A549 (cell line): Measurements from ENCODE around the gene OVCH2.

ENCODE experiments used
- CTCF ChIP-seq: fragments of >200 bp; sonication (Bioruptor Twin); formaldehyde crosslinking; IDR thresholded peaks from 3 replicates; pipeline ENCODE4 v1.5.1; 2016
- EP300 ChIP-seq, 2 experiments: fragments of >200 bp; sonication (Bioruptor Twin); formaldehyde crosslinking; IDR thresholded peaks; 2 replicates in 1 of 2; 3 replicates in 1 of 2; pipeline ENCODE4 v1.6.1; 2016 to 2017
- MAZ ChIP-seq: fragments of 150-350 bp; IDR thresholded peaks from 2 replicates; pipeline ENCODE4 v1.6.1; 2014; ENCODE audit warnings: antibody characterized with exemption, low read depth, low read length, borderline replicate concordance
- MYC ChIP-seq: IDR thresholded peaks from 2 replicates; pipeline ENCODE4 v1.6.1; 2012; ENCODE audit warnings: mild to moderate bottlenecking, inconsistent platforms, low read length, improper control_type of control experiment, borderline replicate concordance
- NFE2L2 ChIP-seq: fragments of 150-350 bp; conservative IDR thresholded peaks from 2 replicates; pipeline ENCODE4 v1.6.1; 2014; ENCODE audit warnings: low read length
- POLR2A ChIP-seq: IDR thresholded peaks from 2 replicates; pipeline ENCODE4 v1.6.1; 2012; ENCODE audit warnings: mild to moderate bottlenecking, low read length
- REST ChIP-seq: fragments of 200-600 bp; sonication (generic); IDR thresholded peaks from 2 replicates; pipeline ENCODE4 v1.6.1; 2016; ENCODE audit warnings: antibody characterized with exemption, mild to moderate bottlenecking, moderate library complexity
- ZC3H11A ChIP-seq: fragments of 450-650 bp; IDR thresholded peaks from 2 replicates; pipeline ENCODE4 v1.6.1; 2014; ENCODE audit warnings: antibody characterized with exemption, mild to moderate bottlenecking
- ZFP36 ChIP-seq: fragments of 450-650 bp; IDR thresholded peaks from 2 replicates; pipeline ENCODE4 v1.6.1; 2014; ENCODE audit warnings: borderline replicate concordance; ENCODE audit not compliant: partially characterized antibody

DNA sequence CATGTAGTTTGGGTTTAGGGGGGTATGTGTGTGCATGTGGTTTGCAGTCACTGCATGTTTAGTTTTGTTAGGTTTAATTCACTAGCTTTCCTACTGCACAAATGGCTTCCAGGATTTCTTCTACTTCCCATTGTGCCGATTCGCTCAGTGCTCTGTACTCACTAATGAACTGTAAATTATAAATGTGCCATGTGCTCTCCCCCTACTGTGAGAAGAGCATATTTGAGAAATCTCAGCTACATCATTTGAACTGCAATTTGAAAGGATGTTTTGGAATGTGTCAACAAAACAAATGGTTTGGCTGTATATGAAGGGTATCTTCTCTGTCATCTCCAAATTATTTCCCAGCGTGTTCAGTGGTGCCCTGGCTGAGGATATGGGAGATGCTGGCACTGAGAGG, 61.1 kb downstream of the OVCH2 start:
- TF ChIP-seq POLR2A (no peak), ZC3H11A (no peak), CTCF (no peak), REST (no peak), ZFP36 (no peak), MAZ (no peak), MYC (no peak), NFE2L2 (no peak), EP300 (IDR thresholded peaks at IDR 0.05) (no peak)
